ENCODE measurements around the gene TNFRSF12A. TPM values are rescaled to one million over a fixed set of nuclear protein-coding genes. Genes with fewer than 3 reads are reported as not detected.

Gene TNFRSF12A
- total RNA-seq, 1 donor from 2014 or later = 12.3 TPM

DNA sequence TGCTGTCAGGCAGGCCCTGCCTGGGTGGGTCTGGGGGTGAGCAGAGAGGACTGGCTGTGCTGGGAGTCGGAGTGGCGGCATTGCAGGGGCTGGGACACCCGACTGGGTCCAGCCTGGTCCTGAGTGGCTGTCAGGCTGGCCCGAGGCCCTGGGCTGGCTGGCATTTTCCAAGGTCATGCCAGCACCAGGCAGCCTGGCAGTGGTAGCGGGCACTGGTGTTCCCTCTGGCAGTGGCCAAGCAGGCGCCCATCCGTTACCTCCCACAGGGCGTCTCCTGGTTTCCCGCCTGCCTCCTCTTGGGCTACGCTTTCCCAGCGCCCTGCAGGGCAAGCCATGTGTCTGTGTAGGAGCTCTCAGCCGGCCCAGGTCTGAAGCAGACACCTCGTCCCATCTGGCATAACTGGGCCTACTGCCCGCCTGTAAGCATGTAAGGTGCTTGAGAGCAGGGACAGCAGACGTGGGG is 34.2 kb upstream of the TNFRSF12A start:
- H3K4me3 ChIP-seq = no peak overlapping the region
- TF ChIP-seq, protein P1, sequence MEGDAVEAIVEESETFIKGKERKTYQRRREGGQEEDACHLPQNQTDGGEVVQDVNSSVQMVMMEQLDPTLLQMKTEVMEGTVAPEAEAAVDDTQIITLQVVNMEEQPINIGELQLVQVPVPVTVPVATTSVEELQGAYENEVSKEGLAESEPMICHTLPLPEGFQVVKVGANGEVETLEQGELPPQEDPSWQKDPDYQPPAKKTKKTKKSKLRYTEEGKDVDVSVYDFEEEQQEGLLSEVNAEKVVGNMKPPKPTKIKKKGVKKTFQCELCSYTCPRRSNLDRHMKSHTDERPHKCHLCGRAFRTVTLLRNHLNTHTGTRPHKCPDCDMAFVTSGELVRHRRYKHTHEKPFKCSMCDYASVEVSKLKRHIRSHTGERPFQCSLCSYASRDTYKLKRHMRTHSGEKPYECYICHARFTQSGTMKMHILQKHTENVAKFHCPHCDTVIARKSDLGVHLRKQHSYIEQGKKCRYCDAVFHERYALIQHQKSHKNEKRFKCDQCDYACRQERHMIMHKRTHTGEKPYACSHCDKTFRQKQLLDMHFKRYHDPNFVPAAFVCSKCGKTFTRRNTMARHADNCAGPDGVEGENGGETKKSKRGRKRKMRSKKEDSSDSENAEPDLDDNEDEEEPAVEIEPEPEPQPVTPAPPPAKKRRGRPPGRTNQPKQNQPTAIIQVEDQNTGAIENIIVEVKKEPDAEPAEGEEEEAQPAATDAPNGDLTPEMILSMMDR (IDR thresholded peaks at IDR 0.05) = no peak
- TF ChIP-seq POLR2A (IDR thresholded peaks at IDR 0.05) (no peak), POLR2AphosphoS5 (IDR thresholded peaks at IDR 0.05; ENCODE audit: insufficient read depth in 1 of 2, low read depth in 1 of 2) (no peak)
- DNase-seq (ENCODE audit: extremely low spot score in 2 of 2) = no peak
- peaks cover 25% of the 10 kb centered on the region for H3K4me1 ChIP-seq
- no peak overlapping the region for H3K27ac ChIP-seq
- H3K27me3 ChIP-seq = no peaks in the 10 kb centered on the region
- intact Hi-C loops (cut with DNase I) = no loop called here
- H3K9me3 ChIP-seq = no peaks in the 10 kb centered on the region
- no peaks in the 10 kb centered on the region for H3K36me3 ChIP-seq

DNA sequence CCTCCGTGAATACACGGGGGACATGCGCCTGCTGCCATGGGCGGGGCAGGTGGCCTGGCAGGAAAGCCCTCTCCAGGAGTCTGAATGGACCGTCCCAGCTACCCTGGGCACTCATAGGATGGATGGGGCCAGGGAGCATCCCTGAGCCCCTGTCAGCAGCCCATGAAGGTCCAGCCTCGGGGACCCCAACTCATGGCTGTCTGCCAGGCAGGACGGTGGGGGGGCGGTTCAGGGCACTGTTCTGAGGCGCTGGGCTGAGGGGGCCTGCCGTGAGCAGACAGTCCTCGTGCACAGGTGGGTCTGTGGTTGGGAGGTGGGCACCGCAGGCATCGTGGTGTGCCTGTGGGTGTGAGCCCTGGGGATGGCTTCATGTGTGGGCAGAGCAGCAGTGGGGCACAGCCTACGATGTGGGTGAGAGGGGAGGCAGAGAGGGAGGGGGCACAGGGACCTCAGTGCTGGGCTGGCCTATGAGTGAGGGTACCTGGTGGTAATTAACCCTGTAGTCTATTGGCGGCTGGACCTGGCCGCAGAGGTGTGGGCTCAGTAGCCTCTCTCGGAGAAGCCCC is 33.5 kb upstream of the TNFRSF12A start:
- TF ChIP-seq, protein P1 (IDR thresholded peaks at IDR 0.05) = no peak
- TF ChIP-seq POLR2AphosphoS5 (IDR thresholded peaks at IDR 0.05; ENCODE audit: insufficient read depth in 1 of 2, low read depth in 1 of 2) = no peak
- TF ChIP-seq POLR2A (IDR thresholded peaks at IDR 0.05) = no peak
- DNase-seq (ENCODE audit: extremely low spot score in 2 of 2) = no peak
- peaks cover 19% of the 10 kb centered on the region for H3K4me1 ChIP-seq
- no peaks in the 10 kb centered on the region for H3K27me3 ChIP-seq
- H3K4me3 ChIP-seq = no peak overlapping the region
- intact Hi-C loops (cut with DNase I) = no loop called here
- H3K9me3 ChIP-seq = no peaks in the 10 kb centered on the region
- H3K27ac ChIP-seq = no peak overlapping the region
- no peaks in the 10 kb centered on the region for H3K36me3 ChIP-seq

DNA sequence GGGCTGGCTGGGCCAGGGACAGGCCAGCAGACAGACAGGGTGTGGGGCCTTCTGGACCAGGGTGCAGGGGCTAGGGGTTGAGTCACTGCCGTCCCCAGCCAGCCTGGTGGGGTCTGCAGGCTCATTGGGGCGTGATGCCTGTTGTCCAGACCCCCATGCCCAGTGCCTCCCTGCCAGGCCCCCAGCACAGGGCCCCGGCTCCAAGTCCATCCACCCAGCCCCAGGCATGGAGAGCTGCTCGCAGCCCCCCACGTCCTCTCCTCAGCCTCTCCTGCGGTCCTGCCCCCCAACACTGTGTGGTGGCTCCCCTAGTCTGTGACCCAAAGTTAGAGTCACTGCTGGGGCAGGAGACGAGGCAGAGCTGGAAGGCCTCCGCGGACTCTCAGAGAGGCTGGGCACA is 32.9 kb upstream of the TNFRSF12A start:
- no peak for DNase-seq (ENCODE audit: extremely low spot score in 2 of 2)
- TF ChIP-seq, protein P1 (IDR thresholded peaks at IDR 0.05) = no peak
- no peak for TF ChIP-seq POLR2AphosphoS5 (IDR thresholded peaks at IDR 0.05; ENCODE audit: insufficient read depth in 1 of 2, low read depth in 1 of 2)
- TF ChIP-seq POLR2A (IDR thresholded peaks at IDR 0.05) = no peak
- no peaks in the 10 kb centered on the region for H3K9me3 ChIP-seq
- no peak overlapping the region for H3K27ac ChIP-seq
- no peaks in the 10 kb centered on the region for H3K36me3 ChIP-seq
- no peaks in the 10 kb centered on the region for H3K27me3 ChIP-seq
- peaks cover 25% of the 10 kb centered on the region for H3K4me1 ChIP-seq
- intact Hi-C loops (cut with DNase I) = no loop called here
- H3K4me3 ChIP-seq = no peak overlapping the region

DNA sequence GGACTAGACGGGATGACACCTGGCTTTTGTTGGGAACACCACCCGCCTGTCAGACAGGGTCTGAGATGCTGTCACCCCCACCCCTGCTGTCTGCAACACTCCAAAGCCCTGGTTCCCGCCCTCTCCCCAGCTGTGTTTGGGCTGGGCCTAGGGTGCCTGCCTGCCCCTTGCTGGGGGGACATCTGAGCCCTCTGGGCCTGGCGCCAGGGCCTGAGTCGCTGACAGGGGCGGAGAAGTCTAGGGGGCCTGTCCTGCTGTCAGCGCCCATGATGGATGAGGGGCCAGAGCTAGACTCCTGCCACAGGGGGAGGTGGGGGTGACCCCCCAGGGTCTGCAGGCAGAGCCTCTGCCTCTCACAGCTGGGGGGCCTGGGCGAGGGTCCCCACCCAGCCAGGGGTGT is 32.3 kb upstream of the TNFRSF12A start:
- no peaks in the 10 kb centered on the region for H3K27me3 ChIP-seq
- H3K4me3 ChIP-seq = no peak overlapping the region
- TF ChIP-seq POLR2A (IDR thresholded peaks at IDR 0.05) (no peak), POLR2AphosphoS5 (IDR thresholded peaks at IDR 0.05; ENCODE audit: insufficient read depth in 1 of 2, low read depth in 1 of 2) (no peak)
- TF ChIP-seq, protein P1 (IDR thresholded peaks at IDR 0.05) = no peak
- DNase-seq (ENCODE audit: extremely low spot score in 2 of 2) = no peak
- no peak overlapping the region for H3K27ac ChIP-seq
- intact Hi-C loops (cut with DNase I) = no loop called here
- H3K9me3 ChIP-seq = no peaks in the 10 kb centered on the region
- no peaks in the 10 kb centered on the region for H3K36me3 ChIP-seq
- peaks cover 27% of the 10 kb centered on the region for H3K4me1 ChIP-seq

DNA sequence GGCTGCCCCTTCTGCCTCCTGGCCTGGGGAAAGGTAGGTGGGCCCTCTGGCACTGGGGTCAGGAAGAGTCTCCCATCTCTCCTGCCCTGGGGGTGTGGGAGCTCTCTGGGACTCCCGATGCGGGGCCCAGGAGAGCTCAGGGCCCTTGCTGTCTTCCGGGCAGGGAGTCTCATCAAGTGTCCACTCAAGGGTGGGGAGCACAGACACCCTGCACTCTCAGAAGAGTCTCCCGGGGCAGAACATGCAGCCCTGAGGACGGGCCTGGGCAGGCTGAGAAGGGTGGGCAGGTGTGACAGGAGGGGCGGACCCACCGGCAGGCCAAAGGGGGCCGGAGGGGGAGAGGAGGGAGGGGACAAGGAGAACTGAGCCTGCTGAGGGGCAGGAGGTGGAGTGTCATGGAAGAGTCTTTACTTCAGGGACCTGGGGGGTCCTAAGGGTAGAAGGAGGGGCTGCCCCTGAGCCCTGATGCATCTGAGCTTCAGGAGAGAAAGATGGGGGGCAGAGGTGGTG is 31.5 kb upstream of the TNFRSF12A start:
- H3K4me3 ChIP-seq = no peak overlapping the region
- no peaks in the 10 kb centered on the region for H3K27me3 ChIP-seq
- H3K9me3 ChIP-seq = no peaks in the 10 kb centered on the region
- no peaks in the 10 kb centered on the region for H3K36me3 ChIP-seq
- no peak for DNase-seq (ENCODE audit: extremely low spot score in 2 of 2)
- intact Hi-C loops (cut with DNase I) = no loop called here
- H3K27ac ChIP-seq = no peak overlapping the region
- H3K4me1 ChIP-seq = peaks cover 21% of the 10 kb centered on the region
- TF ChIP-seq POLR2AphosphoS5 (IDR thresholded peaks at IDR 0.05; ENCODE audit: insufficient read depth in 1 of 2, low read depth in 1 of 2) (no peak), POLR2A (IDR thresholded peaks at IDR 0.05) (no peak)
- TF ChIP-seq, protein P1 (IDR thresholded peaks at IDR 0.05) = no peak

All from vagina (tissue), 2 donors.